ENCODE data around the gene STK17A. TPM values are rescaled to one million over a fixed set of nuclear protein-coding genes. Genes with fewer than 3 reads are reported as not detected.

The STK17A gene
- total RNA-seq, 2 experiments from 2014 or later: 25.8 to 28.7 TPM

GRCh38 chr7:43659549-43659896, 76.6 kb downstream of the STK17A start:
- H3K4me3 ChIP-seq (ENCODE audit: low read depth, low read length, poor library complexity, severe bottlenecking): no peak overlapping the region
- H3K4me1 ChIP-seq (ENCODE audit: insufficient read depth, low read length, poor library complexity, severe bottlenecking): peaks cover 22% of the 10 kb centered on the region
- H3K36me3 ChIP-seq (ENCODE audit: insufficient read depth, low read length): peaks cover 34% of the 10 kb centered on the region
- ChIA-PET POLR2A (no interaction called here), CTCF (ENCODE audit: unreplicated experiment) (no interaction called here)
- H3K27ac ChIP-seq (ENCODE audit: low read depth, low read length, poor library complexity, severe bottlenecking): no peak overlapping the region
- H3K4me2 ChIP-seq (ENCODE audit: low read length): no peak overlapping the region
- BruUV-seq (replicated peaks): no TSS peak
- no peaks in the 10 kb centered on the region for H3K9me3 ChIP-seq (ENCODE audit: low read length)
- no peaks in the 10 kb centered on the region for H4K20me1 ChIP-seq (ENCODE audit: insufficient read depth, low read length)
- no peak for DNase-seq (ENCODE audit: low spot score)
- intact Hi-C loops (cut with micrococcal nuclease; ENCODE audit: unreplicated experiment): no loop called here
- no peak overlapping the region for H2AFZ ChIP-seq (ENCODE audit: low read length)
- TF ChIP-seq EZH2phosphoT487 (IDR thresholded peaks at IDR 0.05; ENCODE audit: borderline replicate concordance, low read depth, low read length): no peak
- no peak for TF ChIP-seq CTCF (conservative IDR thresholded peaks at IDR 0.05; ENCODE audit: low read length)
- H3K79me2 ChIP-seq (ENCODE audit: insufficient read depth, low read depth, low read length): peaks cover 33% of the 10 kb centered on the region; the same call in 1 of the 2 replicates
- H3K9me2 ChIP-seq (ENCODE audit: insufficient read depth, low read length): no peaks in the 10 kb centered on the region

GRCh38 chr7:43660141-43660540, 77.2 kb downstream of the STK17A start:
- CTCF ChIA-PET (ENCODE audit: unreplicated experiment): no interaction called here
- H3K9me3 ChIP-seq (ENCODE audit: low read length): peaks cover 1% of the 10 kb centered on the region; the same call in 1 of the 2 replicates
- peaks cover 32% of the 10 kb centered on the region; the same call in 1 of the 2 replicates for H3K79me2 ChIP-seq (ENCODE audit: insufficient read depth, low read depth, low read length)
- no peak for TF ChIP-seq CTCF (conservative IDR thresholded peaks at IDR 0.05; ENCODE audit: low read length)
- TF ChIP-seq EZH2phosphoT487 (IDR thresholded peaks at IDR 0.05; ENCODE audit: borderline replicate concordance, low read depth, low read length): no peak
- H3K36me3 ChIP-seq (ENCODE audit: insufficient read depth, low read length): peaks cover 34% of the 10 kb centered on the region
- no peak overlapping the region for H3K4me3 ChIP-seq (ENCODE audit: low read depth, low read length, poor library complexity, severe bottlenecking)
- no peak overlapping the region for H2AFZ ChIP-seq (ENCODE audit: low read length)
- H3K9me2 ChIP-seq (ENCODE audit: insufficient read depth, low read length): no peaks in the 10 kb centered on the region
- H3K4me1 ChIP-seq (ENCODE audit: insufficient read depth, low read length, poor library complexity, severe bottlenecking): peaks cover 25% of the 10 kb centered on the region
- H3K27ac ChIP-seq (ENCODE audit: low read depth, low read length, poor library complexity, severe bottlenecking): no peak overlapping the region
- intact Hi-C loops (cut with micrococcal nuclease; ENCODE audit: unreplicated experiment): no loop called here
- H3K4me2 ChIP-seq (ENCODE audit: low read length): no peak overlapping the region
- no TSS peak for BruUV-seq (replicated peaks)
- POLR2A ChIA-PET: interaction anchor here (0.6 to 0.7 kb wide), 2 partner anchors 731 to 773 kb away, joined by 3 read pairs; no protein-coding TSS in a partner anchor
- no peak for DNase-seq (ENCODE audit: low spot score)
- no peaks in the 10 kb centered on the region for H4K20me1 ChIP-seq (ENCODE audit: insufficient read depth, low read length)

GRCh38 chr7:43664681-43665080, 81.8 kb downstream of the STK17A start:
- peaks cover 46% of the 10 kb centered on the region for H3K9me3 ChIP-seq (ENCODE audit: low read length)
- H3K4me1 ChIP-seq (ENCODE audit: insufficient read depth, low read length, poor library complexity, severe bottlenecking): peaks cover 13% of the 10 kb centered on the region
- ChIA-PET CTCF (ENCODE audit: unreplicated experiment) (no interaction called here), POLR2A (interaction anchor here (0.5 to 0.7 kb wide), 4 partner anchors 9 to 30 kb away, joined by 3 read pairs; no protein-coding TSS in a partner anchor)
- H3K9me2 ChIP-seq (ENCODE audit: insufficient read depth, low read length): no peaks in the 10 kb centered on the region
- H3K36me3 ChIP-seq (ENCODE audit: insufficient read depth, low read length): peaks cover 59% of the 10 kb centered on the region
- H3K4me2 ChIP-seq (ENCODE audit: low read length): no peak overlapping the region
- no peaks in the 10 kb centered on the region for H4K20me1 ChIP-seq (ENCODE audit: insufficient read depth, low read length)
- intact Hi-C loops (cut with micrococcal nuclease; ENCODE audit: unreplicated experiment): no loop called here
- H3K4me3 ChIP-seq (ENCODE audit: low read depth, low read length, poor library complexity, severe bottlenecking): no peak overlapping the region
- H2AFZ ChIP-seq (ENCODE audit: low read length): no peak overlapping the region
- no peak for TF ChIP-seq EZH2phosphoT487 (IDR thresholded peaks at IDR 0.05; ENCODE audit: borderline replicate concordance, low read depth, low read length)
- TF ChIP-seq CTCF (conservative IDR thresholded peaks at IDR 0.05; ENCODE audit: low read length): no peak
- DNase-seq (ENCODE audit: low spot score): no peak
- H3K79me2 ChIP-seq (ENCODE audit: insufficient read depth, low read depth, low read length): peaks cover 54% of the 10 kb centered on the region
- H3K27ac ChIP-seq (ENCODE audit: low read depth, low read length, poor library complexity, severe bottlenecking): no peak overlapping the region
- BruUV-seq (replicated peaks): no TSS peak
